Measurements from ENCODE around the gene RARB. TPM values are rescaled to one million over a fixed set of nuclear protein-coding genes. Genes with fewer than 3 reads are reported as not detected.

The RARB gene
- total and polyA plus RNA-seq, 8 donors: 1.7 to 28.0 (median 9.0) TPM

DNA sequence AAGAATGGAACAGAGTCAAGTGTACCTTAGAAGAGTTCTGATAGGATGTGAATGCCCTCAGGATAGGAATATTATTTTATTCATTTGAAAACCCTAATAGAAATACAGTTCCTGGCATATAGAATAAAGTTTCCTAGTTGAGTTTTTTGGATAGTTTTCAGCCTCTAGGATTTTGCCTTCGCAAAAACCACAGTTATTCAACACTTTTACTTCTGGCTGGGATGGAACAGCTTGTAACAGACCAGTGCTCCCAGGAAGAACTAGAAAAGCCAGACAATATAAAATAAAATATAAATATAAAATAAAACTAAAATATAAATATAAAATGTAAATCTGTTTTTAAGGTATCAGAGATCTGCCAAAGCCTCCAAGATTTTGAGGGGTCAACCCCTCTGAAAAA, 27.5 kb upstream of the RARB start:
- peaks cover 0 to 30% (median 10%) of the 10 kb centered on the region in 4 donors for H3K4me1 ChIP-seq
- H3K27ac ChIP-seq: no peak overlapping the region
- no peaks in the 10 kb centered on the region for H3K27me3 ChIP-seq
- no peak for DNase-seq
- TF ChIP-seq POLR2A (IDR thresholded peaks at IDR 0.05) (no peak), POLR2AphosphoS5 (IDR thresholded peaks at IDR 0.05) (no peak), EP300 (IDR thresholded peaks at IDR 0.05) (no peak)
- TF ChIP-seq, protein P1, sequence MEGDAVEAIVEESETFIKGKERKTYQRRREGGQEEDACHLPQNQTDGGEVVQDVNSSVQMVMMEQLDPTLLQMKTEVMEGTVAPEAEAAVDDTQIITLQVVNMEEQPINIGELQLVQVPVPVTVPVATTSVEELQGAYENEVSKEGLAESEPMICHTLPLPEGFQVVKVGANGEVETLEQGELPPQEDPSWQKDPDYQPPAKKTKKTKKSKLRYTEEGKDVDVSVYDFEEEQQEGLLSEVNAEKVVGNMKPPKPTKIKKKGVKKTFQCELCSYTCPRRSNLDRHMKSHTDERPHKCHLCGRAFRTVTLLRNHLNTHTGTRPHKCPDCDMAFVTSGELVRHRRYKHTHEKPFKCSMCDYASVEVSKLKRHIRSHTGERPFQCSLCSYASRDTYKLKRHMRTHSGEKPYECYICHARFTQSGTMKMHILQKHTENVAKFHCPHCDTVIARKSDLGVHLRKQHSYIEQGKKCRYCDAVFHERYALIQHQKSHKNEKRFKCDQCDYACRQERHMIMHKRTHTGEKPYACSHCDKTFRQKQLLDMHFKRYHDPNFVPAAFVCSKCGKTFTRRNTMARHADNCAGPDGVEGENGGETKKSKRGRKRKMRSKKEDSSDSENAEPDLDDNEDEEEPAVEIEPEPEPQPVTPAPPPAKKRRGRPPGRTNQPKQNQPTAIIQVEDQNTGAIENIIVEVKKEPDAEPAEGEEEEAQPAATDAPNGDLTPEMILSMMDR (IDR thresholded peaks at IDR 0.05): no peak
- WGBS, 5 donors: 20 to 44% (median 34%) methylated on average over 1 of the region's 1 CpG
- no peaks in the 10 kb centered on the region for H3K9me3 ChIP-seq
- H3K4me3 ChIP-seq: no peak overlapping the region
- H3K36me3 ChIP-seq: no peaks in the 10 kb centered on the region
- intact Hi-C loops (cut with DNase I; ENCODE audit: low total_unique reads): no loop called here

DNA sequence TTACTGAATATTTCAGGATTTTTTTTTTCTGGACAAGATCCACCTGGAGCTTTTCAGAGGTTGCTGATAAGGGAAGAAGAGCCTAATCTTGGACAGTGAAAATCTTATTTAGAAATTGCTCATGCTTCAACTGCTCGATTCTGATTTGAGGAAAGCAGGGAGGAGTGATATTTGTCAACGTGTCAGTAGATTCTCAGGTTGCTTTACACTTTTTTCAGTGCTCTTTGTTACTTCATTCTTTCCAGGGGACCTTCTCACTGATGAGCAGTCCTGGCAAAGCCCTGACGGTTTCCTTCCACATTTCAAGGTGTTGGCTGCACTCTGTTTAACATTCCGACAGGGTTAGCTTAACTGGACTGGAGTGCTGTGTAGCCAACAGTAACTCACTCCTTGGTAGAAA, 24.1 kb upstream of the RARB start:
- intact Hi-C loops (cut with DNase I; ENCODE audit: low total_unique reads): no loop called here

DNA sequence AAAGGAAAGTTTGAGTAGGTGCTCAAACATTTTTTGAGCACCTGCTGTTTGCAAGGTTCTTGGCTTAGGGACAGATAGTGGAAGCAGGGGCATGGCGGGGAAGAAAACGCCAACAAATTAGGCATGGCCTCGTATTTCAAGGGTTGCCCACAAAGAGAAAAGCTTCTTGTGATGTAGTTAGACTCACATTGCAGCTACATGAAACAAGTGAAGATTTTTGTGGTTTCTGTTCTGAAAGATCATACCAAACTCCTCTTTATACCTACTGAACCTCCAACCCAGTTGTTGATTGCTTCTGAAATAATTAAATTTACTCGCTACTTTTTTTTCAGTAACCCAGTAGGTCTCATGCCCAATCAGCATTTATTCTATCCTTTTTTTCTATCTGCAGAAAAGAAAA, 23.5 kb upstream of the RARB start:
- TF ChIP-seq, protein P1 (IDR thresholded peaks at IDR 0.05): no peak
- TF ChIP-seq POLR2A (IDR thresholded peaks at IDR 0.05) (no peak), POLR2AphosphoS5 (IDR thresholded peaks at IDR 0.05) (no peak)
- DNase-seq: no peak
- no peaks in the 10 kb centered on the region for H3K27me3 ChIP-seq
- H3K27ac ChIP-seq: no peak overlapping the region
- intact Hi-C loops (cut with DNase I; ENCODE audit: low total_unique reads): no loop called here
- 84 to 98% (median 96%) methylated on average over 4 of the region's 4 CpGs for WGBS, 5 donors
- no peak overlapping the region for H3K4me3 ChIP-seq
- H3K36me3 ChIP-seq: no peaks in the 10 kb centered on the region
- peaks cover 0 to 15% (median 7%) of the 10 kb centered on the region in 4 donors for H3K4me1 ChIP-seq
- no peaks in the 10 kb centered on the region for H3K9me3 ChIP-seq

More for the DNA sequence above, 24.1 kb upstream of the RARB start:
- Histone ChIP-seq H3K27ac (no peak overlapping the region), H3K4me3 (no peak overlapping the region), H3K4me1 (peaks cover 0 to 21% (median 10%) of the 10 kb centered on the region in 4 donors), H3K9me3 (no peaks in the 10 kb centered on the region), H3K27me3 (no peaks in the 10 kb centered on the region), H3K36me3 (no peaks in the 10 kb centered on the region)
- TF ChIP-seq POLR2AphosphoS5 (IDR thresholded peaks at IDR 0.05): no peak
- TF ChIP-seq POLR2A (IDR thresholded peaks at IDR 0.05): no peak
- TF ChIP-seq, protein P1 (IDR thresholded peaks at IDR 0.05): no peak
- TF ChIP-seq EP300 (IDR thresholded peaks at IDR 0.05): no peak
- 73 to 83% (median 77%) methylated on average over 4 of the region's 4 CpGs for WGBS, 5 donors
- DNase-seq: no peak

DNA sequence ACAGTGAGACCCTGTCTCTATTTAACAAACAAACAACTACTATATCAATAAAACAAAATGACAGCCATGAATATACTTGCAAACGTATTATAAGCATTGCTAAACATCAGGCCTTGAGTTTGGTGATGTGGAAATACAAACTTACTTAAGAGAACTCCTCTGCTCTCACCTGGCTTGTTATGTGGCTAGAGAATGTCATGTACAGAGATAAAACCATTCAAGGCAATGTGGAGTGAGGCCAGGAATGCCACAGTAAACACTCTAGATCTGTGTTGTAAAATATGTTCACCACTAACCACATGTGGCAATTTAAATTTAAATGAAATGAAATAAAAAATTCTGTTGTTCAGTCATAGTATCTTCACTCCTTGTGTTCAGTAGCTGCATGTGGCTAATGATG, 22.7 kb upstream of the RARB start:
- intact Hi-C loops (cut with DNase I; ENCODE audit: low total_unique reads): no loop called here
- TF ChIP-seq POLR2AphosphoS5 (IDR thresholded peaks at IDR 0.05) (no peak), POLR2A (IDR thresholded peaks at IDR 0.05) (no peak), EP300 (IDR thresholded peaks at IDR 0.05) (no peak)
- TF ChIP-seq, protein P1 (IDR thresholded peaks at IDR 0.05): no peak
- Histone ChIP-seq H3K9me3 (no peaks in the 10 kb centered on the region), H3K4me1 (peaks cover 0 to 7% (median 4%) of the 10 kb centered on the region in 4 donors), H3K4me3 (no peak overlapping the region), H3K27me3 (no peaks in the 10 kb centered on the region), H3K36me3 (no peaks in the 10 kb centered on the region), H3K27ac (no peak overlapping the region)
- WGBS, 5 donors: 42 to 59% (median 53%) methylated on average over 1 of the region's 1 CpG
- no peak for DNase-seq

All from stomach (tissue), 9 donors.